CD4-positive, alpha-beta T cell treated with Interleukin-15 for 1 hour (primary cell): ENCODE data around the gene CHRM2.

Experiments used
- DNase-seq: peaks from one replicate; pipeline ENCODE4 v3.0.0-alpha.2; 2020

CHRM2 gene

DNA sequence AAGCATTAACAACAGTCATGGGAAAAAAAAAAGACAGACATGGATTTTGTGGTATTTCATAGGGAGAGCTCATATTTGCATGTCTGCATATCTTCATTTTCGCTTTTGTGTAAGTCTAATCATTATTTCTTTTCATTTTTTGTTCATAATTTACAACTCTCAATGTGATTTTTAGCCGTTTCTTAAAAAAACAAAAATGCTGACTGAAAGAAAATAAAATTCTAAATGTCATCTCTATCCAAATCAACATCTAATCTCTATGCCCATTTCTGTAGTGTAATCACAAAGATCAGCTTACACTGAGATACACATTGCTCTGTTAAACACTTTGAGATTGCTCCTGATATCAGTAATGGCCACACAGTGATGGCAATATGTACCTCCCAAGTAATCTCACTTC, 29.2 kb downstream of the CHRM2 start:
- no peak for DNase-seq

DNA sequence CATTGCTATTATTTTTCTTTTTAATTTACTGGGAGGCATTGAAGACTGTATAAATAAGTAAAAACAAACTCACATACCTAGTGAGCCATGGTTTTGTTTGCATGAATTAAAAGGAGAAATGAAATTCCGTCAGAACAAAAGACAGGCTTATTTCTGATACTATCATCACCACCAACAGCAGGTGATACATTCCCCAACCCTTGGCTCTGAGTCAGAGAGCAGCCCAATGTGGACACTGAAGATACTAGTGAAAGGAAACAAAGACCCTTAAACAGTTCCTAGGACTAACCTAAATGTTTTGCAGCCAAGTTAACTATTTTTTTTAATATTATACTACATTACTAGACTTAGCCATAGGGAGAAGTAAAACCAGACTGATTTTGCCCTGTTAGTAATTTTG, 31.6 kb downstream of the CHRM2 start:
- no peak for DNase-seq

DNA sequence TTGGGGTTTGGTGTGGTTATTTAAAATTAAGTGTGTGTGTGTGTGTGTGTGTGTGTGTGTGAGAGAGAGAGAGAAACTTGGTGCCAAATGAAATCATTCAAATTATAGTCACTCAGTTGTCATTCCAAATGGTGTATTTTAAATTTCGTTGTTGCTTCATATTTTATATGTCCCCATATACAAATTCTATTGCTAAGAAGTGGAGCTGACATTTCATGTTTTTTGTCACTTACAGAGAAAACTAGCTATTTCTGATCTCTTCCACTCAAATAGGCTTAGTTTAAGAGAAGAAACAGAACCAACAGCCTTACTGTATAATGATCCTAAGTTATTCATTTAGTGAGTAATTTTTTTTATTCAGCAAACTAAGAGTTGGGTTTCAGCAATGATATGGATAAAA, 42.3 kb downstream of the CHRM2 start:
- no peak for DNase-seq

DNA sequence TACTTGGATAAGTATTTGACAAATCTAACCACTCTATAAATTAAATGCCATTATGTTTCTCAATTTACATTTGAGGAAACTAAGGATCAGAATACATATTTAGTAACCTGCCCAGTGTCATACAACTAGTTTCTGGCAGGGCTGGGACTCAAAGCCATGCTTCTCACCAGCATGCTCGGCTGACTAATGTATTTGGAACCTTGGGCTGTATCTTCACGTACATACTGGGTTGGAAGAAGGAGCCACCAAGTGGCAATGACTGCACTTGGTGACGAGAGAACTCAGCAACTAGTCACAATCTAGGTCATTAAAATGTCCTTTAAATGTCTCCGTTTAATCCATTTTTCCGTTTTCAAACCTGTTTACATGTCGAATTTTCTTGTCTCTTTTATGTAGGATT, 42.9 kb downstream of the CHRM2 start:
- no peak for DNase-seq

DNA sequence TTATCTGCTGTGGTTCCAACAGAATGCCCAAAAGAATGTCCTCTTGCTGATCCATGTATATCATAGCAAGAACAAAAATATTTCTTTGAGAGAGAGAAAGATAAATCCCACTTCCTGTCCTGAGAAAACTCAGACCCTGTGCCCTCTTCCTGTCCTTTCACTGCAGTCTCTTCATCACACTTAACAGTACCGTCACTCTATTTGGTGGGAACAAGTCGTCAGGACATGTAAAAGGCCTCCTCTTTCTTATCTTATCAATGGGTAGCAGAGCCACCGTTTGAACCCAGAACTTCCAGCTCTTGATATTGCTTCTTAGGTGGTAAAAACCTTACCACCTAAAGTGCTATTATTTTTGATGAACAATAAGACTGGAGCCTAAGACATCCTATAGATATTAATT, 43.9 kb downstream of the CHRM2 start:
- no peak for DNase-seq

DNA sequence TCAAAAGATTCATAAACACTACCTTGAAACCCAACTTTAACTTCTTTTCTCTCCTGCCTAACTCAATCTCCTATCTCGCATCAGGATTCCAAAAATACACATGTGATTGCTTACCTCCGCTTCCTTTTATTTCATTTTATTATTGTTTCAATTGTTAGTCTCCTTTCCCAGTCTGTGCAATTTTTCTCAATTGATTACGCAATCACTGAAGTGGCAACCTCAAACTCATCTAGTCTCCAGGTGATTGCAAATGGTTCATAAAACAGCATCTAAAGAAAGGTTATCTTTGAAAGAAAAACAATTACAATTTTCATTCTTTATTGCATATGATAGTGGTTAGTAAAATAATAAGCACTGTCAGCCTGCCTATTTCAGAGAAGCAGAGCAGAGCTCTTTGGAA, 45.6 kb downstream of the CHRM2 start:
- no peak for DNase-seq

DNA sequence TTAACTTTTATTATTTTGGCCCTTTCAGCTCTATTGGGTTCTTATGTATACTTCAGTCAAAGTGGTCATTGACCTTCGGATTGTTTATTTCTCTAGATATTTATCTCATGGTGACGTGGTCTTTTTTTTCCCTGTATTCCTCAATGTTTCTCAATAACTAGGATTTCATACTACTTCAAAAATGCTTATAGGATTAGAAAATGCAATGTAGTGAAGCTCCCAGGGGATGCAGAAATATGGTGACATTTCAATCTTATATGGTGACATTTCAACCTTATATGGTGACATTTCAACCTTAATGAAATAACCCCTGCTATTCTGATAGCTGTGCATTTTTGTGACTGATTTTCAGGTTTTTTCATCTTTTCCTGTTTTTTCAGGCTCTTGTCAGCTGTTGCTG, 51.4 kb downstream of the CHRM2 start:
- DNase-seq = no peak

DNA sequence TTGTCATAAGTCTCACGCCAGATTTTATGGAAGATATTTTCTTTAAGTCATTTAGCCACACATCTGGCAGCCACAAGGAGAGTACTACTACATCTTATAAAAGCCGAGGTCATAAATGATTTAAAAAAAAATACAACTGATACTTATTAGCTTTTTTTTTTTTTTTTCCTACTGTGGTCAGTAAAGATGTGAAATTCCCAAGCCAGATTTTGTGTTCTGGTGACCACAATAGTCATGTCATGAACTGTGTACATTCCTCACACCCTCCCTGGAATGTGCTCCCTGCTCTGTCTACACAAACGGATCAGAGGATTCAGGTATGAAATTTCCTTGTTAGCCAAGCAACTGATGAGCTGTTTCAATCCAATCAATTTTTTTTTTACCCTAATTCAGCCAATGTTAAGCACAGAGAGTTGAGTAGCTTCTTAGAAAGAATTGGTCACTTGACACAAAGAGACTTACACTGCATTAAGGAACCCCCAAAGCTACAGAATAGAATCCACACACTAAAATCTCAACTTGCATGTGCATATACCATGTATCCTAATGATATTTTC, 54.7 kb downstream of the CHRM2 start:
- DNase-seq = no peak

DNA sequence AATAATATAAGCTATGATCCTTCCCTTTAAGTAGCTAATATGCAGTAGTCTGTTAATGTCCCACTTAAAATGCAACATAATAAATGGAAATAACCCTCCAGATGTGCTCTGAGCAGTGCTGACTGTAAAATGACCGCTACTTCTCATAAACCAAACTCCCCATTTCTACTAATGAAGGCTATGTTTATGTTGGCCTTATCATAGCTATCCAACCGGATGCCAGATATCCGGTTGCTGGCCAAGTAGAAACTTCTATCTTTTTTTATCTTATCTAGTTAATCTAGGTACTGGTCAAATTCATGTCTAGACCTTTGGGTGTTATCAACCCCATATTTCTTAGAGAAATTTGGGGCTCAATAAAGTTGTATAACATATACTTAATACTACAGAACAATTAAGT, 56.6 kb downstream of the CHRM2 start:
- no peak for DNase-seq

DNA sequence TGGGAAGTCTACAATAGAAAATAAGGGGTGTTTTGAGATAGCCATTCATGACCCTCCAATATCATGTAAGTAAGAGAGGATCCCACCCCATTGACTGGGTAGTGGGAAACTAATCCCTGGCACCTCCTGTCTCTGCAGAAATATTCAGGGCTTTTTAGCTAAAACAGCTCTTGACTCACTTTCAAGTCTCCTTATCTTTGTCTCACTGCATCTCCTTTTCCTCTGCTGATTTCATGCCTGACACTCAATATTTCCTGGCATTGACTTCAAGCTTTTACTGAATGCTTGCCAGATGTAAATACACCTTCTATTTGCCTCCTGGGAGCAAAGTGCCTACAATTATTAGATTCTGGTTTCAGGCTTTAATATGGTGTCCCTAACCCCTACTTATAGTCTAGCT, 57.1 kb downstream of the CHRM2 start:
- DNase-seq = no peak

DNA sequence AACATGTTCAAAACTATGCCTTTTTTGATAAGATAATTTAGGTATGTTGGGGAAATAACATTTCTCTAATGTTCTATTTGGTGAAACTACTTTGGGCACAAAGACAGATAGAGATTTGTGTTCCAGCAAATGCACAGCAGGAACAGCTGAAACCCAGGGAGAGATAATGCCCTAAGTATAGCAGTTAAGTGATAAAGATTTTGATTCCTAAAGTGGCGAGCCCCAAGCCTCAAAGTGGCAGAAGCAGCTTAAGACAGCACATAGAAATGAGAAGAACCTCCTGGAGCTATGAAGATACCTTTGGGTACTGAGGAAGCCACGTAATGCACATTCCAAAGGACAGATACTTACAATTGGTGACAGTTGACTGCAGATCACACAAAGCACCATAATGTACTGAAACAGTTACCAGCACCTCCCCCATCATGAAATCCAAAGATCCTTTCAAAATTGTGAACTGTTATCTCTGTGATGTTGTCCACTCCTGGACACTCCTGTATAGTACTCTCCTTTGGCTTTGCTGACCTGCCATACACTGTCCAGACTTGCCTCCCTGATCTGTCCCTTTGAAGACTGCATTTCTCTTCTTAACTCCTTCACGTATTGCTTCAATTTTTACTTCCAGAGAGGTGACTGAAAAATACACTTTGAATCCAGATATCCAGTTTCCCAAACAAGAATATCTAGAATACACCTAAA, 62.9 kb downstream of the CHRM2 start:
- DNase-seq = no peak

DNA sequence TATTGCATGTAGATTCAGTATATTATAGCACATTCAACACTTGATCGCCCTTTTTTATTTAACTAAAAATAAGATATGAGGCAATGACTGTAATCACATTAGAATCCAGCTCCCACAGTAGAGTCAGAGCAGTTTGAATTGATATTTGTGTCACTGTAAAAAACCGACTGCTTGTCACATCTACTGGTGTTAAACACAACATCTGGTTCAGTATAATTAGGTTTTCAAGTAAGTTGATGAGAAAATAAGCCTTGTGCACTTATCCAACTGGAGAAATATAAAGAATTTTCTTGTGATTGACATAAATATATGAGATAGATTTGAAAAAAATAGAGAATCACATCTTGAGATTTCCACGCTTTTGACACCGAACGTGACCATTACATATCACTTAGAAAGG, 69.0 kb downstream of the CHRM2 start:
- DNase-seq = no peak

DNA sequence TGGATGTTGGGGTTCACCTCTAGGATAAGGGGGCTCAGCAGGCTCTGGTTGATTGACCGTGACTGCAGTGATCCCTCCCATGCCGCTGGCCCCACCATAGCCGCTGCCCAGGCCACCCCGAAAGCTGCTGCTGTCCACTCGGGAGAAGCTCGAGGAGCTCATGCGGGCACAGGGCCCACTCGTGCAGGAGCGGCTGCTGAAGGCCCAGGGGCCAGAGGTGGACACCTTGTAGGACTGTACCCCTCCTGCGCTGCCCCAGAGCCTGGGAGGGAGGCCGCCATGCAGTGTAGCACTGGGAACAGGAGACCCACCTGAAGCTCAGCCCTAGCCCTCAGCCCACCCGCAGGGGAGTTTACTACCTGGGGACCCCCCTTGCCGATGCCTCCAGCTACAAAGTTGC, 70.0 kb downstream of the CHRM2 start:
- DNase-seq = no peak

DNA sequence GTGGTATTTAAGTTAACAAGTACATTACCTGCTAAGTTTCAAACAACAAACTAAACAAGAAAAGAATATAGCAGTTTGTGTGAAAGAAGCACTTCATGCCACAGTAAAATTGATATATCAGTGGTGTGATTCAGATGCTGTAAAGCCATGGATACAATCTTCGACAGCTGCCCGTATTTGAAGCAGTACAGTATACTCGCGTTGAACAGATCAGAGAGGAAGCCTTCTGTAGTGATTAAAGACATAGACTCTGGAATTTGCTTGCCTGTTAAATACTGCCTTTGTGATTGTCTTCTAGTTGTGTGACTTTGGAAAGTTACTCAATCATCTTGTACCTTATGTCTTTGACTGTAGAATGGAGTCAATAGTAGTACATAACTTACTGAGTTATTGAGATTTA, 71.7 kb downstream of the CHRM2 start:
- DNase-seq = no peak

DNA sequence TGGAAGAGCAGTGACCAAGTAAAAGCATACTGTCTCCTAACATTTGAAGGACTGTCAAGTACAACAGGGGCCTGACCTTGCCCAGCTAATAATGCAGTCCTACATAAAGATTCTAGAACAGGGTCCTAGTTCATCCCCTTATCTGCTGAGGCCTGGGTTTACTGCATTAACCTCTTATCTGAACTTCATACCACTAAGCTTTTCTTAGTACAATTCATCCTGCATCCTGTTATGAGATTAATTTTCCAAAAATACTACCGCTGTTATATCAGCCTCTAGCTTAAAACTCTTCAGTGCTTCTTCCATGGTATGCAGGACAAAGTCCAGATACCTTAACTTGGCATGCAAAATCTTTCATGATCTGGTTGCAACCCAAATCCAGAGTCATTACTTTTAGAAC, 72.5 kb downstream of the CHRM2 start:
- no peak for DNase-seq

DNA sequence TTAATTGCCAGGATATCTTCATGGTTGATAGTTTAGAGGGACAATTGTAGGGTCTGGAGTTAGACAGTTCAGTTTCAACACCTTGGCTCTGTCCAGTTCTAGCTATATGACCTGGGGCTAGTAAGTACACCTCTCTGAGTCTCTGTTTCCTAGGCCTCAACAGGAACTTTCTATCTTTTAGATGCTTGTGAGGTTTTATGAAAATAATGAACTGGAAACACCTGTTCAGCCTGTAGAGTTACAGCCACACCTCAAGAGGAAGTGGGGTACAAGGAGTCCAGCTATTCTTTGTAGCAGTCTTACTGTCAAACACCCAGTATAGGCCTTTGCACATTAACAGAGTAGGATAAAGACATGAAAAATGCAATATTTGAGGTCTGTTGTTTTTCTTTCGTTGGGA, 73.4 kb downstream of the CHRM2 start:
- no peak for DNase-seq

DNA sequence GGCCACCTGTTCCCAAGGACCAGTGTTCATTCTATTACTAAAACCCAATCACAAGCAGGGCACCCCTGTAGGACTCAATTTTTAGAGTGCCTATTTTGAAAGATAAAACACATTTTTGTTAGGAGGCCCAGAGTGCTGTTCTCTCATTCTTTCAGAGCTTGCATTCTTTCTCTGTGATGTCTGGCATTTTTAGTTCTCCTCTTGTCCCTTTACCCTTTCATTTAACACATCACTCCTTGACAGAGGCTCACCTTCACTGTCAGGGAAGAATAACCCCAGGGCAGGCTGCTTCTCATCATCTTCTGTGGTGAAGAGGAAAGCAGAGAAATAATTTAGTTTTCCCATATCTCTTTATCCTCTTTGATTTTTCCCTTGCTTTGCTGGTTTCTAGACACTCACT, 73.9 kb downstream of the CHRM2 start:
- DNase-seq = no peak

DNA sequence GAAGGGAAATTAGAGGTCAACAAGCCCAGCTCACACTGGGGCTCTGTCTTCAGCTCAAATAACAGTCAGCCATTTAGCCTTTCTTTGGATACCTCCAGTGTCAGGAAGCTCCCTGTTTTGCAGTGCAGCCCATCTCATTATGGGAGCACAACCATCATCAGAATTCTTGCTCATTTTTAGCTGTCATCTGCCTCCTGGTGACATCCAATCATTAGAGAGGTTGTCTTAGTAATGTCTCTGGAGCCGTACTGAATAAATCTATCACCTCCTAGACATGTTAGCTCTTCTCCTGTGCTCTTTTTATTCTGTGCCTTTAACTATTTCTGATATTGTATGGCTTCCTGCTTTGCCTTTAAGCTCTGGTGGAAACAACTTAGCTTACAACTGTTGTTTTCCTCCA, 74.5 kb downstream of the CHRM2 start:
- no peak for DNase-seq

DNA sequence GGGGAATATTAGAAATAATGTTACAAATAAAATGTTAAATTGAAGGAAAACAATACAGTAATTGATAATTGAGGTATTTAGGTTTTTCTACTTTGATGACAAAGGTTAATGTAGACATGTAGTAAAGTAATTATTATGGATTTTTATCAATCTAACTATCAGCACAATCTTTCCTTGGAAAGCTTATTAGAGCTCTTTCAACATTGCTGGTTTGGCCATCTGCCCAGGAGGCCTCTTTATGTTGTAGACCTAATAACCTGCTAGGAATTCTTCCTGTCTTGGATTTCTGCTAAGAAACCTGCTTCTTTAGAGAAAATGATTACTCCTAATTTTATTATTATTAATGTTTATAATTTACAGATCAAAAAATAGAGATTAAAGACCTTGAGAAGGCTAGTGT, 78.9 kb downstream of the CHRM2 start:
- no peak for DNase-seq

DNA sequence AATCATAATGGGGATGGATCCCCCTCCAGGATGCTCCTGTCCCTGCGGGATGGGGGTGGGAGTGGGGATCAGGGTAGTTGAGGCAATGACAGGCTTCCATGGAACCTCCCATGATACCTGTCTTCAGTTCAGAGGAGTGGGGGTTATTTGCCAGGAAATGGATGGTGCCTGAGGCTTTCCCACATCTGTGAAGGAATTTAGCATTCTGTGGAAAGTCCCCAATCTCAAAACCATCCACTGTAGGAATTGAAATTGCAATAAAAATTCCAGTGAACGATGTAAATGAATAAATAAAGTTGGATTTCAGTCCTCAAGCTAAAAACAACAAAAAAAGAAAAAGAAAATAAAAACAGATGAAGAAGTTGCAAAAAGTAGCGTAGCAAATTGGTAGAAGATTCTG, 81.9 kb downstream of the CHRM2 start:
- no peak for DNase-seq

DNA sequence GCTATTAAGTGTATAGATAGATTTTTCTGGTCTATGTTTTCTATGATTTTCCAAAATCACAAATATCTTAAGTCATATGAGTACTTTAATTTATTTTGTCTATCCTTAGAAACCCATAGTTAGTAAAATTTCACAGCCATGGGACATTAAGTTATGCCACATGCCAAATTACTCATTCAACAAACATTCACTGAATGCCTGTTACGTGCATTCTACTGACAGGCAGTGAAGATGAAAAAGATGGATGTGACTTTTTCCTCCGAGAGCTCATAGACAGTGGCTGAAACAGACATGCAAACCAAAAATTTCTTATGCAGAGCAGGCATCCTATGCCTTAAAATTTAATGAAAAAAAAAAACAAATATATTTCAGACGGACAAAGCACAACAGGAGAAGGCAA, 84.9 kb downstream of the CHRM2 start:
- no peak for DNase-seq

DNA sequence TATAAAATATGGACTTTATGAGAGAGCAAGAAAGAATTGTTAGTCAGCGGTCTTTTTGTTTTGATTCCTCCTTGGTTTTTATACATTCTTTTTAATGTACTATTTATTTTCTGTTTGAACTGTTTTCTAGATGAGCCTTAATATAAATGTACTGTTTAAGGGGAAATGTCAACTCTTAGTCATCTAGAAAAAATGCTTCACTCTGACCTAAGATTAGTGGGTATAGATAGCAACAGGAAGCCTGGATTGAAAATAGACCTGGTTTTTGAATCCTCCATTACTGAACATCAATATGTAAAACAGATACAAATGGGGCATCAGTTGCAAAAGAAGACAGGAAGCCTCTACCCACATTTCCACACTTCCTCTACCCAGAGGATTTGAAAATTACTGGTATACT, 87.8 kb downstream of the CHRM2 start:
- no peak for DNase-seq

DNA sequence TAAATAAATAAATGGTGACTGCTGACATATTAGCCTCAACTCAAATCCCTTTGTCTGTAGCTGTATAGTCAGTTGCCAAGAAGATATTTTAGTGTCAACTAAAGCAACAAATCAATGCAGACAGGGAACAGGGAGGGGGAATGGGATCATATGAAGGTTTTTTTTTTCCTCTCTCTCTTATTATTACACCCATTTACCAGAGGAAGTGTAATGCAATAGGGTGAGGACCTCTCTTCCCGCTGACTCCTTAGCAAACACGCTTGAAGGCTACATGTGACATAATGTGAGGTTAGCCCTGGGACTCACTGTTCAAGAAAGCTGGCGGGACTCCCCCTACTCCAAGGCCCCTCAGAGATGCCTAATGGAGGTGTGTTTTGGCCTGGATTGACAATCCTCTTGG, 88.2 kb downstream of the CHRM2 start:
- DNase-seq = no peak

DNA sequence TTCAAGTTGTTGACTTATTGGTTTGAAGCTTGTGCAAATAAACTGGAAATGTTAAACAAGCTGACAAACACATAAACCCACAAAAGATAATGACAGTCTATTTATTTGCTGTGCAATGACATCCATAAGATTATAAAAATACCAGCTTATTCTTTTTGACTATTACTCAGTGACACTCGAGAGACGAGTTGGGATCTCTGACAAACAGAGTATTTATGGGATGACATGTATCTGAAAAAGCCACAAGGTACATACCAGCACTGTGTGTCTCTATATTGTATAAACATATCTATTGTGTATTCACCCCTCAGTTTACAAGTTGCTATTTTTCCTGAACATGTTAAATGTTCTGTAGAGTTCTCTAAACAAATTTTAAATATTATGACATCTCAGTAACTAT, 88.9 kb downstream of the CHRM2 start:
- DNase-seq = no peak

DNA sequence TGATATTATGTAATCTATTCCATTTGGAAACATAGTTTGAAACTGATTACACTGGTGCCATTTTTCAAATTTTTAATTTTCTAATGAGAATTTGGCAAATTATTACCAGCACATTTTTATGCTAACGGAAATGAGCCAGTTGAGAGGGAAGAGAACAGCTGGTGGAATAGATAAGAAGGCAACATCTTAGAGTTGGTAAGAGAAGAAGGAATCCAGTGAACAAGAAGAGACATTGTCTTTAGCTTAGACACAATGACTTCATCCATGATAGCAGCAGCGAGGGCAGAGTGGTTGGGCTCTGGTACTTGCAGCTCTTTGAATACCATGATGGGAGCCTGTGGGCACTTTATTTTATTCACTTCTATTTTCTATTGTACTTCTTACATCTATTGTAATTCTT, 89.6 kb downstream of the CHRM2 start:
- no peak for DNase-seq

DNA sequence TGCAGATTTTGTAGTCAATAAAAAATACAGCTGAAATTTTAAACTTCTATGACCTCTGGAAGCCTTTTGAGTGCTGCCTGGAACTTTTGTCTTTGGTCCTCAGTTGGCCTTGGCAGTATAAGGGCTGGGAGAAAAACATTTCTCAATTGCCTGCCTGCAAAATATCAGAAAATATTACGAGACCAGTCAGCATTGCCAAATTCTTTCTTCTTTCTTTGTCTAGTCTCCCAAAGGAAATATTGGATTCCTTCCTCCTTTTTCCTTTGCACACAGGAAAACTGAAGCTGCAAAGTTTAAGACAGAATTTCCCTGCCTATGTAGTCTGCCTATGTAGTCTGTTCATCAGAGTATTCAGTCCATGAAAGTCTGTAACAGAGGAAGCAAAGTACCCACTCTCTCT, 95.9 kb downstream of the CHRM2 start:
- no peak for DNase-seq
